GM21786 (cell line): Measurements from ENCODE around the gene HES7.

Source experiments
- ATAC-seq: cut with Tn5 transposase; IDR thresholded peaks from one replicate; pipeline ENCODE4 v1.9.1; 2021; ENCODE audit not compliant: unreplicated experiment

The HES7 gene

GRCh38 chr17:8075574-8076342 is 48.1 kb downstream of the HES7 start:
- ATAC-seq = no peak

GRCh38 chr17:8075081-8075480 is 48.8 kb downstream of the HES7 start:
- ATAC-seq = no peak

- no peak for ATAC-seq
Observed at GRCh38 chr17:8074554-8074953, 49.4 kb downstream of the HES7 start.

- no peak for ATAC-seq
Observed at GRCh38 chr17:8073627-8074484, 50.0 kb downstream of the HES7 start.

GRCh38 chr17:8072729-8073461 is 51.0 kb downstream of the HES7 start:
- ATAC-seq = no peak

- ATAC-seq = no peak
Observed at GRCh38 chr17:8072341-8072728, 51.6 kb downstream of the HES7 start.

- no peak for ATAC-seq
Observed at GRCh38 chr17:8071496-8071895, 52.4 kb downstream of the HES7 start.
